Left ventricle myocardium superior (tissue), 1 donor: Measurements from ENCODE around the gene SIRT5. TPM values are rescaled to one million over a fixed set of nuclear protein-coding genes. Genes with fewer than 3 reads are reported as not detected.

Experiments used
- ATAC-seq: fragments of 200-7000 bp; cut with Tn5 transposase; one replicate; pipeline ENCODE4 v1.9.1; 2020; ENCODE audit warnings: mild to moderate bottlenecking, moderate library complexity
- DNase-seq: peaks from one replicate; pipeline ENCODE4 v3.0.0-alpha.2; 2020
- intact Hi-C: fragments of 100-400 bp; cut with micrococcal nuclease; formaldehyde crosslinking; loops from one replicate; pipeline ENCODE4 v1.11.0; 2022
- total RNA-seq: library from RNA; stranded (reverse); fragmentation: NEBNext Ultra II Directional; extraction: Animal tissue kit (Norgen Biotek cat#: 25700); gene quantifications from one replicate; pipeline ENCODE4 v1.2.1, GENCODE V29; 2021
- donor health status: DM: no; HTN: yes; CAD: no; lungs with severe emphysema.

Gene SIRT5
- total RNA-seq, 1 donor from 2014 or later, result 59.3 TPM

- intact Hi-C loops, result no loop called here
- DNase-seq (no peak), ATAC-seq (no peak)
Observed at GRCh38 chr6:13662651-13663334, 88.4 kb downstream of the SIRT5 start.

GRCh38 chr6:13663986-13664385, 89.6 kb downstream of the SIRT5 start:
- ATAC-seq (no peak), DNase-seq (no peak)
- intact Hi-C loops, result no loop called here

Other genes with a start within 250 kb of the SIRT5 start
- 34.0 TPM for gene TBC1D7, start 246.1 kb upstream of the SIRT5 start, total RNA-seq
- gene GFOD1, start 87.0 kb upstream of the SIRT5 start, total RNA-seq, result 33.7 TPM
- gene NOL7, start 40.7 kb downstream of the SIRT5 start, total RNA-seq, result 50.2 TPM
- gene RANBP9, start 137.2 kb downstream of the SIRT5 start, total RNA-seq, result 31.9 TPM
- gene MCUR1, start 240.0 kb downstream of the SIRT5 start, total RNA-seq, result 30.8 TPM